Stimulated activated naive CD4-positive, alpha-beta T cell (primary cell): ENCODE data around the gene SPATA6L.
"Not testable (repeated sequence)": the region's sequence is repeated elsewhere in the genome, so short reads cannot be mapped to it uniquely, and the experiment has no call there.

Experiments used
- DNase-seq, 6 experiments: peaks; one replicate each; lab custom pipeline; 2025; lab: John Stamatoyannopoulos, UW

The SPATA6L gene

GRCh38 chr9:4677392-4677791 lies 11.1 kb upstream of the SPATA6L start:
- DNase-seq: no peak

- DNase-seq: no peak
These were observed 8.5 kb upstream of the SPATA6L start for GRCh38 chr9:4674783-4675182.

- DNase-seq: no peak
These were observed 5.5 kb upstream of the SPATA6L start for GRCh38 chr9:4671737-4672136.

DNA sequence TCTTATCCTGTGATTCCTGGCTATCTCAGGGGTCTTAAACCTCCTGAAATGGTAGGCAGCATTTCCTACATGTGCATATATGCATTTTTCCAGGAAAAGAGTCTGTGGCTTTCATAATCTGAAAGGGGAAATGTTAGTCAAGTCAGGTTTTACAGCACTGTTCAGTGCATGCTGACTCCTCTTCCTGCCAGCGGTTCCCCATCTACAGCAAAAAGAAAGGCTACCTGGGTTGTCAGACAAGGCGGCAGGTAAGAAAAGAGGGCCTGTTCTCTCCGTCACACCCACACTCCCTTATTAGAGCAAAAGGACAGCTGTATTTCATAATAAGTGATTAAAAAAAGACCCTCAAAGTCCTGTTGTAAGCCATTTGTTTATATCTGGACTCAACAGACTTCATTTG lies 4.3 kb upstream of the SPATA6L start:
- DNase-seq: no peak

DNA sequence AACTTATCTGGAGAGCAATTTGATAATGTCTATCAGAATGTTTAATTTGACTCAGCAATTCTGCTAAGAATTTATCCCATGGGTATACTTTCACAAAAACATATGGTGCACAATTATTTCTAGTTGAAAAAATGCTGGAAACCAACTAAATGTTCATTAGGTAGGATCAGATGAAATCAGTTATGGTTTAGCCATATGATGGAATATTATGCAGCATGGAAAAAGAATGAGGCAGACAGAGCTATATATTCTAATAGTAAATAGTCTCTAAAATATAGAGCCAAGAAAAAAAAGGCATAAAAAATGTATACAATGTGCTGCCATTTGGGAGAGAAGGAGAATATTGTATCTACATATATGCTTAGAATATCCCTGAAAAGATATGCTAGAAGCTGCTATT lies 3.6 kb upstream of the SPATA6L start:
- DNase-seq: no peak

DNA sequence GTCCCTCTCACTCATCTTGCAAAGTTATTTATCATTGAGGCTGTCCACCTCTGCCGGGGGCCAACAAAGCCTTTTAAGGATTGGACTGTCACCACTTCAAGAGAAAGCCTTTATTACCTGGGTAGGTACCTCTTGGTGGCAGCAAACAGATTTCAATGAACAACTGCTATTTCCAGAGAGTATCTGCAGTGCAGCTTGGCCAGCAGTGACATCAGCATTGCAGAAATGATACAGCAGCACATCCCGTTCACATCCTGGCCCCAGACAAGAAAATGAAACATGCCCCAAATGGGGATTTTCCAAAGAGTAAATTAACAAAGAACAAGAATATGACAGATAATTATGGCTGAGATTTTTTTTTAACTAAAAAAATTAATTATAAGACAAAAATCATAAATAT lies 2.3 kb upstream of the SPATA6L start:
- DNase-seq: no peak

GRCh38 chr9:4667681-4668080 lies 1.4 kb upstream of the SPATA6L start:
- peak in 4 of 6 experiments; percentile 23 to 78 (median 72) for DNase-seq

DNA sequence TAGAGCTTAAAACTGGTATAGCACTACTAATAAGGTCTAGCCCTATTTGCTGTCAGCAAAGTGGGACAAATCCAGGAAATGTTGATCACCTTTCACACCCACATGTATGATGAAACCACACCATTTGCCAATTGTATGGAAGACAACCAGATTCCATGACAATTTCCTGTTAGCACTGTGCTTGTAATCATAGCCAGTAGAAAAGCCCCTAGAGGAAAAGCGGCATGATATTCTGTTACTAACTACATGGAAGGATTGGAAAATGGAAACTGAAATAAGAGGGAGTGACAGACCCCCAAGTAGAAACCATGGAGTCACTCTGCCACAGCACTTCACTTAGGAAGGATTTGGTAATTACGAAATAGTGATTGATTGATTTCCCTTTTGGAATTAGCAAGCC lies 923 bp downstream of the SPATA6L start:
- no peak for DNase-seq

DNA sequence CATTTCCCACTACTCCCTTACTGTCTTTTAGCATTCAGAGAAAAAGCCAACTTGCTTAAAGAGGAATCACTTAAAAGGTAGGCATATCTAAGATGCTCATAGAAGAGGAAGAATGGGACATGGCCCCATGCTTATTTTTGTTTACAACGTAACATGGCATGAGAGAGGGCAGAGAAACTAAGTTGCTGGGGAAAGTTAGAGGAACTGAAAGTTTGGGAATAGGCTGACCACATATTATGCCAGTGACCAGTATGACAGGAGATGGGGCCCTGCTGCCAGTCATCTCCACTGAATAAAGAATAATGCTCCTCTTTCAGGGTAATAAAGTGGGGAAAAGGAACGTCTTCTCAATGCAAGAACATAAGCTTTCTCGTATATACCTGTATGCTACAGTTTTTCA lies 2.3 kb downstream of the SPATA6L start:
- no peak for DNase-seq

DNA sequence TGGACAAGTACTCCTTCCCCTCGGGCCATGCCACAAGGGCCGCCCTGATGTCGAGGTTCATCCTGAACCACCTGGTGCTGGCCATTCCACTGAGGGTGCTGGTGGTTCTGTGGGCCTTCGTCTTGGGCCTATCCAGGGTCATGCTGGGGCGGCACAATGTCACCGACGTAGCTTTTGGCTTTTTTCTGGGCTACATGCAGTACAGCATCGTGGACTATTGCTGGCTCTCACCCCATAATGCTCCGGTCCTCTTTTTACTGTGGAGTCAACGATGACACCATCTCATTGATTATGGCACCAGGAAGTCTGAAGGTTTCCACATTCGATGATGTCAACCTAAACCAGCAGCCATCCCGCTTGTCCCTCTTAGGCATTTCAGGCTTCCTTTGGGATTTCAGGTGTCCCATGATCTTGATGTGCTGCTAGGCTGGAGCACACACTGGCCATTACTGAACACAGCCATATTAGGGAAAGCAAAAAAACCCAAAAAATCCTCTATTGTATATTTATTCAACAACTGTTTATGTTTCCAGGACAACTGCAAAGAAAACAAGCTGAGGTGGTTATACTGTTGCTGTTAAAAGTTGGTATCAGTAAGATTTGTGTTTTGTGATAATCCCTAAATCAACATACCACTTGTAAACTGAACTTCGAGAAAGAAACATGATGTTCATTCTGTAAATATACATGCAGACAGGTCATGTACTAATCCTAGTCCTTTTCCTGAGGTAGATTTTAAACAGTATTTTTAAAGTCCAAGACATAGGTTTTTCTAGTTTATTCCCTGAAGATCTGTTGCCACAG lies 3.1 kb downstream of the SPATA6L start:
- DNase-seq: peak in 4 of 6 experiments; percentile 20 to 49 (median 36)

- DNase-seq: peak; percentile 66 to 80 (median 72)
These were observed 3.9 kb downstream of the SPATA6L start, which contains the start of gene PLPP6 for GRCh38 chr9:4662108-4662988. Gene PLPP6 (plus strand): TSS chr9:4662294. CDS start chr9:4662376, 82 bp downstream.

GRCh38 chr9:4661611-4662010 lies 4.7 kb downstream of the SPATA6L start:
- DNase-seq: peak in 4 of 6 experiments; percentile 32 to 80 (median 62)

GRCh38 chr9:4661165-4661564 lies 5.1 kb downstream of the SPATA6L start:
- no peak for DNase-seq

GRCh38 chr9:4660665-4661064 lies 5.6 kb downstream of the SPATA6L start:
- DNase-seq: not testable (repeated sequence)

DNA sequence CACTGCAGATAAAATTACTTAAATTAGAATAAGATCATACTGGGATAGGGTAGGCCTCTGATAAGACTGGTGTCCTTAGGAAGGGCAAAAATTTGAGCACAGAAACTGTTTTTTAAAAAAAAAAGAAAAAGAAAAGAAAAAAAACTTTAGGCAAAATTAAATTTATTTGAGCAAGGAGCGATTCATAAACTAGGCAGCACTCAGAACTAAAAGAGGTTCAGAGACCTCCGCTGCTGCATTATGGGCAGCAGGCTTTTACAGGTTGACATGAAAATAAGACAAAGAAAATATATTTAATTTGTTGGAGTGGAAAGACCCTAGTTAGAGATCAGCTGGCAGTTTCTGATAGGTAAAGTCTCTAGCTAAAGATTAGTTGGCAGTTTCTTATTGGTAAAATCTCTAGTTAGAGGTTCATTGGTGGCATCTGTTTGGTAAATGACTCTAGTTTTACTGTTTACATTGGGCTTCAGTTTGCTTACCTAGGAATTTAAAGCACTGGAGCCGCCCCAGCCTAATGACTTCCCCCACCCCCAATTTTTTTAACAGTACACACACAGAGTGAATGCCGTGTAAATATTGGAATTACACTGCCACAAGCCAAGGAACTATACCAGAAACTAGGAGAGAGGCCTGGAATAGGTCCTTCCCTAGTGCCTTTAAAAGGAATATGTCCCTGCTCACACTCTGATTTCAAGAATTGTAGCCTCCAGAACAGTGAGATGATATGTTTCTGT lies 8.7 kb downstream of the SPATA6L start:
- no peak for DNase-seq

DNA sequence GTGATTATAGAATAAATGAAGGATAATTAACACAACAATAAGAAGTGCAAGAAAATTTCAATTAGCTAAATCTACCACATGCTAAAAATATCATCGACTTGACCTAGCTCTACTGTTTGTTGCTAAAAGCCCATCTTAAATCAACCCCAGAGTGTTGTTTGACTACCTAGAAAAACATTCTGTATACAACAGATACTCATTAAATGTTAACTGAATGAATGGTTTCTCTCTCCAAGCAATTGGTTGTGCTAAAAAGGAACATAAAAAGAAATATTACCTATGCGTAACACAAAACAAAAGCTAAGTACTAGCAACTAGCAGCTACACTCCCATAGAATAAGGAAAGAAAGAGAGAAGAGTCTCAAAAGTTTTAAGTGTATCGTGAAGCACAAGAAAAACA lies 9.7 kb downstream of the SPATA6L start:
- no peak for DNase-seq

GRCh38 chr9:4656196-4656595 lies 10.1 kb downstream of the SPATA6L start:
- not testable (repeated sequence) for DNase-seq

- DNase-seq: no peak
These were observed 11.7 kb downstream of the SPATA6L start for GRCh38 chr9:4654538-4654937.

DNA sequence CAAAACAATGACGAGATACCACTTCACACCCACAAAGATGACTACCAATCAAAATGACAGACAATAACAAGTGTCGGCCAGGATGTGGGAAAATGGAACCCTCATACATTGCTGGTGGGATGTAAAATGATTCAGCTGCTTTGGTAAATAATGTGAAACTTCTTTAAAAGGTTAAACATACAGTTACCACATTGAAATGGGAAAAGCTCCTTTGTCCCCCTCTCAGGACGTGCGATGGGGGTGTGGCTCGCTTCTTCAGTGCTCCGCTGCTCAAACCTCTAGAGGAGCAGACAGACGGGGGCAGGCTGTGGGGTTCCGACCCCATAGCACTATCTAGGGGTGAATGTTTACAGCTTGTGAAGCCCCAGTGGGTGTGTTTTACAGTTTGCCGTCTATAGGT lies 12.2 kb downstream of the SPATA6L start:
- DNase-seq: no peak

GRCh38 chr9:4642351-4642750 lies 23.9 kb downstream of the SPATA6L start:
- no peak for DNase-seq

DNA sequence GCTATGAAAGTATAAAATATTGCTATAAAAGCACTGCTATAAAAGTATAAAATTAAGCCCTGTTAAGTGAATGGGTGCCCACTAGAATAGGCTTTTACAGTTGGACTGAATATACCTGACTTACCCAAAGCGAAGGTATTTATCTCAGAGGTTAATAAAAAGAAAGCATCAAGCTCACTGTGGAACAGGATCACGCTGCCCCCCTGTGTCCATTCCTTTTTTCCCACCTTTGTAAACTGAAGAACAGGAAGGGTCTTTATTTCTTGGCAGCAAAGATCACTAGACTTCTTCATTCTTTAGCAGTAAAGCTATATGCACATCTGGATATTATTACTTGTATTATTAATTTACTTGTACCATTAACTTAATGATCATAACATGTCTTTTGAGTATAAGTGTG lies 26.3 kb downstream of the SPATA6L start:
- peak; percentile 15 to 75 (median 36) for DNase-seq

DNA sequence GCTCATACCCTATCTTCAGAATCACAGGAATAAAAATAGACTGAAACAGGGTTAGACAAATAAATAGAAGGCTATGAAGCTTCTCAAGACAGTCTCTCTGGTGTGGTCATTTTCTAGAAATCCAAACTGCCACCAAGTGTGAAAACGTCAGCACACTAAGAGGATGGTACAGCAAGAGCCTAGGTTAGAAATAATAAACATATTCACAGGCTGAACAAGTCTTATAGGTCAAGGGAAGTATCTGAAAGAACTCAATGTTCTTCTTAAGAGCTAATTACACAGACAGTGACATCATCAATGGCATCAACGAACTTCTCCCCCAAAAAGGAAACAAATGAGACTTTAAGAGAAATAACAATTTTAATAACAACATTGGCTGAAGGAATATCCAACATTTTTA lies 26.9 kb downstream of the SPATA6L start:
- DNase-seq: no peak
